ELF-1 (cell line): ENCODE data around the gene APRT.
"Not testable (repeated sequence)": the region's sequence is repeated elsewhere in the genome, so short reads cannot be mapped to it uniquely, and the experiment has no call there.

Source experiments
- DNase-seq: peaks from one replicate; pipeline ENCODE4 v3.0.0-alpha.2; 2016; ENCODE audit warnings: low read depth, low spot score

The APRT gene

GRCh38 chr16:88842308-88842756 lies 30.6 kb upstream of the APRT start:
- DNase-seq = no peak

GRCh38 chr16:88841521-88842307 lies 30.0 kb upstream of the APRT start:
- no peak for DNase-seq

DNA sequence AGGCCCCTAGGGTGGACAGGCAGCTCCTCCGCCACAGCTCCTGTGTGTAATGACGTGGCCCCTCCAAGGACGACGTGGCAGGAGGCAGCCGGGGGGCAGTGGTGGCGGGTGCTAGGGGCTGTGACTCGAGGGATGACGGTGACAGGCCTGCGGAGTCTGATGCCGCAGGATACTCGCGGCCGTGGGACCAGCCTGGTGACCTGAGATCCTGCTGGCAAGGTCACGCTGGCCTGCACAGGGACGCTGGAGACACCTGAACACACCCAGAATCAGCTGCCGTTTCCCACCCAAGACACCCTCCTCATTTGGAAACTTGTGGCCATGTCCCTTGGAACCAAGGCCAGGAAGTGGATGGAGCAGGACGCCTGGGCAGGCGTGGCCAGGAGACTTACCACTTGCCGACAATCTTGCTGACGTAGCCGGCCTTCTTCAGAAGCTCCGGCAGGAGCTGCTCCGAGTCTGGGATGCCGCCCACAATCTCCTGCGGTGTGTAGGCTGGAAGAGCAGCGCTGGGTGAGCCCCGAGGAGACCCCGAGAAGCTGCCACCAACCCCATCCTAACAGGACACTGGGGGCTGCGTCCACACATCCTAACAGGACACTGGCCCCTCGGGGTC lies 29.0 kb upstream of the APRT start:
- DNase-seq = no peak

DNA sequence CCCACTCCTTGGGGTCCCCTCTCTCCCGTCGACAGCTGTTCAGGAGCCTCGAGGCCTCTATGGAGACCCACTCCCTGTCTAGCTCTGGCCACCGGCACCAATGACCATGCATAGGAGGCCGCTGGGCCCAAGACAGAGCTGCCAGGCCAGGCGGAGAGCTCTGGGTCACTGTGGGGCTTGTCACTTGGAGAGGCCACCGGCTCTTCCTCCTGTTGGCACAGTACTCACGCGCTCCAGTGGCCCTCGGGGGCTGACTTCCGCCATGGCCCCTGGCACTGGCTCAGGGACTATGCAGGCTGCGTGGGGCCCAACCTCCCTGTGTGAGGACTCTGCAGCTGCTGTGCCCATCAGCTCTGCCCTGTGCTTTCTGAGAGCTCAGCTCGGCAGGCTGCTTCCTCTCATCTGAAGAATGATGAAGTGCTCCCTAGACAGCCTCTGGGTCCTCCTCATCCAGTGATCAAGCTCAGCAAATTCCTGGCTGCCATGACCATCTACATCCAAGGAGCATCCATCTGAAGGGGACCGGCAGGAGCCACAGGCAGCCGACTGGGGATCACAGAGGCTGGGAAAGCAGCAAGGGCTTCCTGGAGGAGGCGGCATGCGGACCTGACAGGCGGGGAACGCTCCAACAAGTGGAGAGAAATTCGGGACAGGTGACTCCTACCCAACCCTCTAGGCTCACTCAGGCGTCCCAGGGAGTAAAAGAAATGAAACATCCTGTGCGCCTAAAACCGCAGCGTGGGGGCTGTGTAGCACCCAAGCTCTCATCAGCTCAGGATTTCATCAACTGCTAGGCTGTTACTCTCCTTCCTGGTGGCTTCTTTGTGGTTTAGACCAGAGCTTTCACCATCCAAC lies 28.2 kb upstream of the APRT start:
- no peak for DNase-seq

- peak; percentile 40 for DNase-seq
These were observed 27.4 kb upstream of the APRT start for GRCh38 chr16:88839026-88839529.

DNA sequence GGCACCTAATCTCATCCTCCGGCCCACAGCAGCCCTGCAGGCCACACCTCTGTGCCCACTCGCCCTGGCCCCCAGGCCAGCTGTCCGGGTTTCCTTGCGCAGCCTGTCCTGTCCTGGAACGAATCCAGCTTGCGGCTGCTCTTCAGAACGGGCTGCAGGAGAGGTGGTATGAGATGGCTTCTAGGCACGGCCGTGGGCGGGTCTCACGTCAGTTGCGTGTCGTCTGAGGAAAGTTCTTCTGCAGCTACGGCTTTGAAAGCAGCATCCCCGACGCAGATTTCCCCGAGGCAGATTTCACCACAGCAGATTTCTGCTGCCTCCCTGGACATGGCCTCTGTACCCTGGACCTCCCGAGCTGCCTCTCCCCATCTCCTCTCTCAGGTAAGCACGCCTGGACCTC lies 26.8 kb upstream of the APRT start:
- no peak for DNase-seq

DNA sequence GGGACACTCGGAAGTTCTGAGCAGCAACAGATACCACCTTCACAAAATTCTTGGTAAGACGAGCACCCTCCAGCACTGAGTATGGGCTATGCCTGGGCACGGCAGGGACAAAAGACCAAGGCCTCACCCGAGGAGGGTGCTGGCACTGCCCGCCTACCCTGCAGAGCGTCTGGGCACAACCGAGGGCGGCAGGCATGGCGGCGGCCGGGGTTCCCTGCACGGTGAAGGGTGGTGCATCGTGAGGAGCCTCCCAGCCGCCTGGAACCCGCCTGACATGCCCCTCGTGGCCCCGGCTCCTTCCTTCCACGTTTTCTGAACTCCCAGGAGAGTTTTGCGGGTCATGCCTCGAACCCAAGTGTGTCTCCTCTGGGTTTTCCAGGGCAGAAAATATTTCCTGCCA lies 26.1 kb upstream of the APRT start:
- no peak for DNase-seq

- no peak for DNase-seq
These were observed 25.1 kb upstream of the APRT start for GRCh38 chr16:88836791-88837190.

DNA sequence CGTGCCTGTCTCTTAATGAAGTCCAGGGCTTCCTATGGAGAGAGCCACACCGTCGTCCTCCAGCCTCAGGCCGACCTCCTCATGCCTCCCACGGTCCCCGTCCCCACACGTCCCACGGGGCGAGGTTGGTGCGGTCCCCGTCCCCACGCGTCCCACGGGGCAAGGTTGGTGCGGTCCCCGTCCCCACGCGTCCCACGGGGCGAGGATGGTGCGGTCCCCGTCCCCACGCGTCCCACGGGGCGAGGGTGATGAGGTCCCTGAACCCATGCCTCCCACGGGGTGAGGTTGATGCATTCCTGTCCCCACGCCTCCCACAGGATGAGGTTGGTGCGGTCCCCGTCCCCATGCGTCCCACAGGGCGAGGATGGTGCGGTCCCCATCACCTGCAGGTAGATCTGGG lies 24.1 kb upstream of the APRT start:
- no peak for DNase-seq

DNA sequence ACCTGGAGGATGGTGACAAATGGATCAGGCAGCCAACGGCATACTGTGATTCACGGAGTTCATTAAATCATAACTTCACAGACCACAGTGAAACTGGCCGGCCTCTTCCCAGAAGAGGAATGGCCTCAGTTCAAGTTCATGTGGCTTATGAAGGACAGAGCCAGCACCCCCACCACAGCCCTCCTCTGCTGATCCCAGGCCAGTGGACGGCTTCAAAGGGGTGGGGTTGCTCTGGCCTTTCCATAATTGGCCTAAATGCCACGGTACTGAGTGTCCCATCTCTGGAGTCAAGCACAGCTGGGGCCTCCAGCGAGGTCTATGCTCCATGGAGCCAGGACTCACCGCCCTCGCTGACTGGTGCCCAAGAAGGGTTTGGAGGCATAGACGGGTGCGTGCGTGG lies 23.7 kb upstream of the APRT start:
- DNase-seq = no peak

GRCh38 chr16:88834670-88835069 lies 22.9 kb upstream of the APRT start:
- no peak for DNase-seq

GRCh38 chr16:88833086-88833485 lies 21.4 kb upstream of the APRT start:
- DNase-seq = no peak

DNA sequence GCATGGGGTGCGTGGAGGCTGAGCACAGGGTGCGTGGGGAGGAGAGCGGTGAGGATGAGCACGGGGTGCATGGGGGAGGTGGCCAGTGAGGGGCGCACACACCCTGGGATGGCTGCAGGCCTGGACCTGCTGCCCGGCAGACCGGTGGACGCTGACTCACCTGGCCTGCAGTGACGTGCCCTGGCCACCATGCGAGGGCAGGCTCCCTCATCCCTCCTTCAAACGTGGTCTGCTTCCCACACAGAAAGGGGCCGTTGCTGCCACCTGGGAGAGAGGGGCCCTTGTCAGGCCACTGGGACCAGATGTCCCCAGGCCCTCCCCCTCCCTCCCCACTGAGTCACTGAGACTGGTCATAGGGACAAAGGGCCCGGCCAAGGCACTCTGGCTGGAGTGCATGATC lies 20.1 kb upstream of the APRT start:
- no peak for DNase-seq

- no peak for DNase-seq
These were observed 19.1 kb upstream of the APRT start for GRCh38 chr16:88830783-88831182.

GRCh38 chr16:88830258-88830657 lies 18.5 kb upstream of the APRT start:
- DNase-seq = no peak

- DNase-seq = no peak
These were observed 17.0 kb upstream of the APRT start for GRCh38 chr16:88828711-88829110.

DNA sequence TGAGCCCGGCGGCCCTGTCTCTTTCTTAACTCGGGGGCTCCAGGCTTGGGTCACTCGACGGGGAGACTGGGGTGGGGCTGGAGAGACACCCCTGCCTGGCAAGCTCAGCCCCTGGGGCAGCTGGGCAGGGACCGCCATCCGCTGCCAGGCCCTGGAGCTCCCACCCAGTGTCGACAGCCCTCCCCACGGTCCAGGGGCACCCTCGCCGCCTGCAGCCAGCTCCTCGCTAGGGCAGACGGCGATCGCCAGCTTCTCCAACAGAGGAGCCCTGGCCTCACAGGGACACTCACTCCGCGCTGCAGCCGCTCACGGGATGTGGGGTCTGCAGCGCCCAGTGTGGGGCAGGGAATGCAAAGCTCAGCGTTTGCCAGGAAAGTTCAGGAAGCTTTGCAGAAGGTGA lies 16.0 kb upstream of the APRT start:
- no peak for DNase-seq

- no peak for DNase-seq
These were observed 14.5 kb upstream of the APRT start for GRCh38 chr16:88826070-88826840.

DNA sequence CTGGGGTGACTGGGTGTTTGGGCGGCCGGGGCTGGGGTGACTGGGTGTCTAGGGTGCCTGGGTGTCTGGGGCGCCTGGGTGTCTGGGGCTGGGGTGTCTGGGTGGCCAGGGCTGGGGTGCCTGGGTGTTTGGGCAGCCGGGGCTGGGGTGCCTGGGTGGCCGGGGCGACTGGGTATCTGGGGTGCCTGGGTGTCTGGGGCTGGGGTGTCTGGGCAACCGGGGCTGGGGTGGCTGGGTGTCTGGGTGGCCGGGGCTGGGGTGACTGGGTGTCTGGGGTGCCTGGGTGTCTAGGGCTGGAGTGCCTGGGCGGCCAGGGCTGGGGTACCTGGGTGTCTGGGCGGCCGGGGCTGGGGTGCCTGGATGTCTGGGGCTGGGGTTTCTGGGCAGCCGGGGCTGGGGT lies 13.4 kb upstream of the APRT start:
- DNase-seq = no peak

DNA sequence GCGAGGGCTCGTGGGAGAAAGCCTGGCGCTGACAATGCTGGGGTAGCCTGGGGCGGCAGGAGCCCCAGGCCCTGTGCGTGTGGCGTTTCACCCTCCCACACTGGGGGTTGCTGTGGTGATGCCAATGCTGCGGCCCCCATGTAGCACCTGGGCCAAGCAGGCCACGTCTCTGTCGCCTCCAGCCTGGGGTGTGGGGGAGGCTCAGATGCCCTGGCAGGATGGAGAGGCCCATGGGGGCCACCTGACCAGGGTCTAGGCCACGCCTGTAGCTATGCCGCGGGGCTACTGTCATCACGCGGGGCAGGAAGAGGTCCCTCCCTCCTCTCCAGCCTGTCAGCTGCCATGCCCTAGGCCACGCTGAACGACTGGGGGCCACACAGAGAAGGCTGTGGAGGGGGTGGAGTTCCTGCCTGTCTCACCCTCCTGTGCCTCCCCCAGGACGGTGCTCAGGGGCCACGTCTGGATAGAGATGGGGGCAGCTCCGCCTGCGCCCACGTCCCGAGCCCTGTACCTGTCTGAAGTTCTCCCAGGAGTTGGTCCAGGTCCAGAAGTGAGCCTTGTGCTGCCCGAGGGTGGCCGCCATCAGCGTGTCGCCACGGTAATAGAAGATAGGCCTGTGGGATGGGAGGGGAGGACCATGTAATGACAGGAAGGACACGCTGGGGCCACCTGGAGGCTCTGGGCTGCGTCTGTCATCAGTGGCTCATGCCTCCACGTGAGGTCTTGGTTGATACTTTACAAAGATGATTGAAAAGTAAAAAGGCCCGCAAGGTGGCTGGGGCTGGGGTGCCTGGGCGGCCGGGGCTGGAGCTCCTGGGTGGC lies 12.7 kb upstream of the APRT start:
- DNase-seq = no peak

GRCh38 chr16:88823646-88824045 lies 11.9 kb upstream of the APRT start:
- not testable (repeated sequence) for DNase-seq
